Common myeloid progenitor, CD34-positive (primary cell): ENCODE results near the gene TOP1.

ENCODE experiments used
- CTCF ChIA-PET: fragments of 350-600 bp; sonication (Branson Sonifier 250); formaldehyde crosslinking; loops from one replicate; lab custom pipeline; 2021; ENCODE audit warnings: antibody characterized with exemption; lab: Charles Lee
- POLR2A ChIA-PET: fragments of 350-600 bp; sonication (Branson Sonifier 250); formaldehyde crosslinking; loops from one replicate; lab custom pipeline; 2021; ENCODE audit warnings: antibody characterized with exemption; lab: Charles Lee
- DNase-seq, 3 donors: peaks; one replicate each; pipeline versions ENCODE4 v3.0.0 to v3.0.0-alpha.2; 2013
- H3K27ac ChIP-seq, 2 experiments: 1 replicate in 1 of 2; 2 replicates in 1 of 2; pipeline ENCODE4 v1.7.0; 2013; ENCODE audit warnings: inconsistent platforms in 2 of 2, low read length in 2 of 2, mild to moderate bottlenecking in 2 of 2, low read depth in 1 of 2, moderate library complexity in 1 of 2; ENCODE audit not compliant: severe bottlenecking in 2 of 2, insufficient read depth in 1 of 2, poor library complexity in 1 of 2
- H3K27me3 ChIP-seq, 5 experiments: replicated peaks in 2 of 5; 1 replicate in 3 of 5; 2 replicates in 2 of 5; pipeline versions ENCODE4 v1.6.1 to v1.7.0; 2013; ENCODE audit warnings: low read length in 4 of 5, mild to moderate bottlenecking in 2 of 5, moderate library complexity in 2 of 5, inconsistent platforms in 1 of 5; ENCODE audit not compliant: insufficient read depth in 5 of 5, control insufficient read depth in 4 of 5
- H3K36me3 ChIP-seq, 4 experiments: 1 replicate in 2 of 4; 2 replicates in 2 of 4; pipeline versions ENCODE4 v1.6.1 to v1.7.0; 2013; ENCODE audit warnings: low read length in 3 of 4, control low read depth in 1 of 4, mild to moderate bottlenecking in 1 of 4; ENCODE audit not compliant: control insufficient read depth in 4 of 4, insufficient read depth in 4 of 4
- H3K4me1 ChIP-seq, 4 experiments: 1 replicate in 3 of 4; 2 replicates in 1 of 4; pipeline versions ENCODE4 v1.6.1 to v1.7.1; 2013; ENCODE audit warnings: low read length in 3 of 4, mild to moderate bottlenecking in 3 of 4, control low read depth in 1 of 4, inconsistent platforms in 1 of 4, moderate library complexity in 1 of 4; ENCODE audit not compliant: control insufficient read depth in 4 of 4, insufficient read depth in 4 of 4; ENCODE audit errors: control extremely low read depth in 1 of 4
- H3K4me3 ChIP-seq, 7 experiments: 1 replicate in 4 of 7; 2 replicates in 3 of 7; pipeline versions ENCODE4 v1.5.1 to v1.7.0; 2013; ENCODE audit warnings: mild to moderate bottlenecking in 7 of 7, low read length in 6 of 7, moderate library complexity in 6 of 7, inconsistent platforms in 2 of 7, low read depth in 2 of 7, control low read depth in 1 of 7; ENCODE audit not compliant: insufficient read depth in 4 of 7, control insufficient read depth in 1 of 7; ENCODE audit errors: extremely low read depth in 1 of 7
- H3K9me3 ChIP-seq, 5 experiments: 1 replicate in 4 of 5; 2 replicates in 1 of 5; pipeline versions ENCODE4 v1.6.1 to v1.7.1; 2013; ENCODE audit warnings: low read length in 4 of 5, mild to moderate bottlenecking in 2 of 5, inconsistent platforms in 1 of 5, low read depth in 1 of 5, moderate library complexity in 1 of 5; ENCODE audit not compliant: control insufficient read depth in 4 of 5, insufficient read depth in 2 of 5; ENCODE audit errors: control extremely low read depth in 1 of 5
- WGBS: methylation state at CpG from one replicate; pipeline ENCODE4 v1.1.5; 2013; ENCODE audit not compliant: insufficient coverage; 5-methylcytosine and 5-hydroxymethylcytosine counted together

Gene TOP1

GRCh38 chr20:41145317-41145716 lies 116.7 kb downstream of the TOP1 start:
- 100% methylated on average over 1 of the region's 2 CpGs for WGBS
- POLR2A ChIA-PET = no interaction called here
- Histone ChIP-seq H3K27ac (no peak overlapping the region), H3K27me3 (peaks cover 0 to 55% (median 30%) of the 10 kb centered on the region in 5 experiments), H3K4me1 (peaks cover 0 to 13% (median 11%) of the 10 kb centered on the region in 4 experiments), H3K36me3 (peaks cover 0 to 2% (median 0%) of the 10 kb centered on the region in 4 experiments), H3K9me3 (peaks cover 0 to 2% (median 0%) of the 10 kb centered on the region in 5 experiments), H3K4me3 (no peak overlapping the region)
- CTCF ChIA-PET = interaction anchor here (1.6 to 5.2 kb wide), 4 partner anchors 10 to 50 kb away, joined by 4 to 41 read pairs (median 10); partner anchors contain the start of gene PLCG1
- no peak for DNase-seq

DNA sequence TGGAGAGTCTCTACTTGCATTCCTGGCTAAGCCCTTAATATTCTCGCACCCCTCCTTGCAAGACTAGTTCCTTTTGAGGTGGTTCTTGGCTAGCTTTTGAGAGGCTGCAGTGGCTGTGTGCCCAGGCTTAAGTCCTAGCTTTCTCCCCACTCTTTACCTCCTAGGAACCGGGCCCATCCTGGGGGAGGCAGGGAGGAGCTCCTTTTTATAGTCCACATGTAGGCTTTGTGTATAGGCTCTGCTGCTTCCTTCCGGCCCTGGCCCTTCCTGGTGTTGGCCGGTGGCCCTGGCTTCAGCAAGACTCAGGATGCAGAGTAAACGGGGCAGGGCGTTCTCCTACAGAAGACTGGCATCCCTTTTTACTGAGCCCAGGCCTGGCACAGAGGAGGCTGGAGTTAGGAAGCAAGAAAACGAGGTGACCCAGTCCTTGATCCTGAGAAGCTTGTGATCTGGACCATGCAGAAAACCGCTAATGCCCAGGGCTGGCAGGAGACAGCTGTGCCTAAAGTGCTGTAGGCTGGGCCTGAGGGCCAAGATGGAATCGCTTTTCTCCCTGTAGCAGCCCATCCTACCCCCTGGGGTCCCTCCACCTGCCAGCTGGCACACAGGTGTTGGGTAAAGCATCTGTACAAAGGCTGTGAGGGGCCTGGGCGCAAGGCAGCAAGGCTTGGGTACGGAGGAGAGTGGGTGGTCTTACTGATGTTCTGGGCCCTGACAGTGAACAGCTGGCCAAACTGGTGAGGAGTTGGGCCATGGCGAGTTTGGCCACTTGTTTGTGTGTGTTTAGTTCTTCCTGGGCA lies 117.4 kb downstream of the TOP1 start:
- ChIA-PET POLR2A (no interaction called here), CTCF (interaction anchor here (1.6 to 5.2 kb wide), 4 partner anchors 10 to 51 kb away, joined by 4 to 41 read pairs (median 10); partner anchors contain the start of gene PLCG1)
- Histone ChIP-seq H3K4me1 (peaks cover 0 to 20% (median 18%) of the 10 kb centered on the region in 4 experiments), H3K4me3 (no peak overlapping the region), H3K36me3 (peaks cover 0 to 2% (median 0%) of the 10 kb centered on the region in 4 experiments), H3K27me3 (peaks cover 0 to 50% (median 27%) of the 10 kb centered on the region in 5 experiments), H3K27ac (no peak overlapping the region), H3K9me3 (peaks cover 0 to 2% (median 0%) of the 10 kb centered on the region in 5 experiments)
- no peak for DNase-seq
- 99% methylated on average over 11 of the region's 12 CpGs for WGBS

- WGBS = 88% methylated on average over 7 of the region's 8 CpGs
- H3K4me3 ChIP-seq = no peak overlapping the region
- CTCF ChIA-PET = interaction anchor here (2.8 to 5.2 kb wide), 2 partner anchors 12 to 25 kb away, joined by 9 to 41 read pairs; partner anchors contain the start of gene PLCG1
- H3K9me3 ChIP-seq = peaks cover 0 to 2% (median 0%) of the 10 kb centered on the region in 5 experiments
- peaks cover 0 to 2% (median 0%) of the 10 kb centered on the region in 4 experiments for H3K36me3 ChIP-seq
- peaks cover 0 to 55% (median 28%) of the 10 kb centered on the region in 5 experiments for H3K27me3 ChIP-seq
- peaks cover 0 to 22% (median 18%) of the 10 kb centered on the region in 4 experiments for H3K4me1 ChIP-seq
- no peak overlapping the region for H3K27ac ChIP-seq
- POLR2A ChIA-PET = no interaction called here
- DNase-seq = no peak
These were observed 119.2 kb downstream of the TOP1 start for GRCh38 chr20:41147767-41148191.

DNA sequence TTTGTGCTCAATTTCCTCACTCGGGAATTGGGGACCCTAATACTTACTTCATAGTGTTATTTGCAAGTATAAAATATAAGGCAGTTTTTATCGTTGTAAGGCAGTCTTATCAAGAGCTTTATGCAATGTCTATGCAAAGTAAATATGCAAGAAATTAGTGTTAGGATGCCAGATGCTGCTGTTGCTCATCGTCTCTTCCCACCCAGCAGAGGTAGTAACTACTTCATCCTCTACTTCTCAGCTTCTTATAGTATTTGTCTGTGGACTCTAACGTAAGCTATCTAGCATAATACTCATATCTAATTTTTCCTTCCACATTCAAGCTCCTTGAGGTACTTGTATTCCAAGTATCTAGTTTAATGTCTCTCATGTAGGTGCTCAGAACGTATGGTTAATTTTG lies 120.3 kb downstream of the TOP1 start:
- WGBS = 94% methylated on average over 2 of the region's 5 CpGs
- no peak overlapping the region for H3K27ac ChIP-seq
- H3K4me3 ChIP-seq = no peak overlapping the region
- POLR2A ChIA-PET = no interaction called here
- H3K27me3 ChIP-seq = peaks cover 0 to 59% (median 26%) of the 10 kb centered on the region in 5 experiments
- H3K36me3 ChIP-seq = peaks cover 0 to 2% (median 0%) of the 10 kb centered on the region in 4 experiments
- peaks cover 0 to 2% (median 0%) of the 10 kb centered on the region in 5 experiments for H3K9me3 ChIP-seq
- peaks cover 0 to 15% (median 11%) of the 10 kb centered on the region in 4 experiments for H3K4me1 ChIP-seq
- no peak for DNase-seq
- CTCF ChIA-PET = interaction anchor here (0.7 to 3.8 kb wide), 5 partner anchors 10 to 54 kb away, joined by 3 to 14 read pairs (median 5); no protein-coding TSS in a partner anchor

- Histone ChIP-seq H3K4me3 (no peak overlapping the region), H3K4me1 (peaks cover 0 to 15% (median 11%) of the 10 kb centered on the region in 4 experiments), H3K27ac (no peak overlapping the region), H3K27me3 (peaks cover 0 to 57% (median 9%) of the 10 kb centered on the region in 5 experiments), H3K36me3 (no peaks in the 10 kb centered on the region), H3K9me3 (no peaks in the 10 kb centered on the region)
- peak; percentile 91 to 98 (median 95) for DNase-seq
- ChIA-PET POLR2A (no interaction called here), CTCF (interaction anchor here (1.0 to 3.8 kb wide), 3 partner anchors 9 to 160 kb away, joined by 3 to 14 read pairs (median 4); no protein-coding TSS in a partner anchor)
- 11% methylated on average over 3 of the region's 3 CpGs for WGBS
These were observed 122.0 kb downstream of the TOP1 start for GRCh38 chr20:41150664-41151063.

DNA sequence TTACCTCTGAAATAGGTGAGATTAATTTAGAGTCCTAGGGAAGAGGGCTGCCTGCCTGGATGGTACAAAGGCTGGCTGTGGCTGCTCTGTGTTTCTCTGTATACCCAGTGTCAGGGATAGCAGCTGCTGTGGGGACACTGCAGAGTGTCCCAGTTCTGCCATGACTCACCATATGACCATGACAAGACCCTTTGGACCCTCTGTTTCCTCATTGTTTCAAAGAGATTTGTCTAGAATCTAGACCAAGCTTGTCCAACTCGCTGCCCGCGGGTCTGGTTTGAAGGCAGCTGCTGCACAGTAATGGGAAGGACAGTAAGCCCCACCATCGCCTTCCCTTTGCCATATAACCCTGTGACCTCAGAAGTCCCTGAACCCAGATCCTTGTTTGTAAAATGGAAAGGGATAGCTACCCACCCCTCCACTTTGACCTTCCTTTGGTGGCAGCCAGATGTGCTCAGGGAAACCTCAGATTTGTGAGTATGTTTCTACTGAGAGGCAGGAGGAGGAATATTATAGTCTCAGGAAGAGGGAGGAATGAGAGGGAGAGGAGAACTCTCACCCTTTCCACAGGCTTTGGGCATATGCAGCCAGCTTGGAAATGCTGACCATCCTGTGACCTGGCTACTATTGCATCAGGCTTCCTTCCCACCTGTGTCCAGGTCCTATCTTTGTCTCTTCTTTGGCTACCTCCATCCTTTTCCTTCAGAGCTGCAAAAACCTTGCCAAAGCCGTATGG lies 122.7 kb downstream of the TOP1 start:
- H3K4me3 ChIP-seq = no peak overlapping the region
- POLR2A ChIA-PET = interaction anchor here (0.6 kb wide), 1 partner anchor 167 kb away, joined by 3 read pairs; no protein-coding TSS in a partner anchor

More for the DNA sequence above, 122.7 kb downstream of the TOP1 start:
- Histone ChIP-seq H3K4me1 (peaks cover 0 to 15% (median 11%) of the 10 kb centered on the region in 4 experiments), H3K9me3 (no peaks in the 10 kb centered on the region), H3K36me3 (no peaks in the 10 kb centered on the region), H3K27ac (no peak overlapping the region), H3K27me3 (peaks cover 0 to 56% (median 6%) of the 10 kb centered on the region in 5 experiments)
- CTCF ChIA-PET = interaction anchor here (0.8 to 3.8 kb wide), 5 partner anchors 8 to 189 kb away, joined by 3 to 14 read pairs (median 3); partner anchors contain the start of gene LPIN3
- WGBS = 93% methylated on average over 3 of the region's 5 CpGs
- peak in 2 of 3 donors; percentile 81 to 87 for DNase-seq
